ENCODE results near the gene FCHSD2. TPM values are rescaled to one million over a fixed set of nuclear protein-coding genes. Genes with fewer than 3 reads are reported as not detected.

The FCHSD2 gene
- total and polyA plus RNA-seq, 2 donors (not counting 1 experiment from before 2014, with no cell fraction given): 19.5 to 40.6 TPM

DNA sequence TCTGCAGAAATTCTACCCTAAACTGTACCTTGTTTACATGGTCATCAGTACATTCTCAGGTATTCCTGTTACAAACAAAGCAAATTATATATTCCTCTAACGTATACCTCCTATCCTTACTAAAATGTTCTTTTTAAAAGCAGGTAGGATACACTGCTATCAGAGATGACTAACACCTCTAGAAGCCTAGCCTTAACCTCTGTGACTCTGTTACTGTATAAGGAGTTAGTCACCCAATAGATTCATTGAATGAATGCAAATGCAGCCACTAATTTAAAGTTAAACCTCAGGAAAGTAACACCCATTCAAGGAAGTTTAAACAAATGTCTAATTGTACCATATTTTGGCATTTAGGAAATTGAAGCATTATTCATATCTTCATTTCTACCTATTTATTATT, 82.2 kb downstream of the FCHSD2 start:
- Histone ChIP-seq H3K79me2 (ENCODE audit: control insufficient read depth, insufficient read depth, low read length) (no peaks in the 10 kb centered on the region), H3K9ac (ENCODE audit: insufficient read depth, low read length) (no peak overlapping the region), H3K4me3 (replicated peaks in 1 of 4; ENCODE audit: control extremely low read depth in 1 of 4, insufficient read depth in 1 of 4, low read depth in 3 of 4, low read length in 4 of 4) (no peak overlapping the region), H4K20me1 (ENCODE audit: control insufficient read depth, extremely low read depth, insufficient read depth, low read length) (peaks cover 1% of the 10 kb centered on the region), H3K27me3 (ENCODE audit: control insufficient read depth, insufficient read depth, low read length) (no peaks in the 10 kb centered on the region), H3K4me2 (ENCODE audit: extremely low read depth, insufficient read depth, low read length) (no peak overlapping the region), H3K27ac (ENCODE audit: insufficient read depth, low read length) (no peak overlapping the region), H3K36me3 (ENCODE audit: control insufficient read depth, insufficient read depth, low read length) (no peaks in the 10 kb centered on the region), H2AFZ (ENCODE audit: low read length) (no peak overlapping the region), H3K9me3 (ENCODE audit: control insufficient read depth, insufficient read depth, low read depth, low read length) (no peaks in the 10 kb centered on the region), H3K4me1 (ENCODE audit: control insufficient read depth, extremely low read depth, insufficient read depth, low read length) (no peaks in the 10 kb centered on the region)
- no peak for TF ChIP-seq CTCF (conservative IDR thresholded peaks at IDR 0.05 in 1 of 2, IDR thresholded peaks at IDR 0.05 in 1 of 2; ENCODE audit: low read depth in 1 of 2, low read length in 2 of 2)
- no peak for TF ChIP-seq EZH2 (IDR thresholded peaks at IDR 0.05; ENCODE audit: low read length, missing control alignments)
- no peak for DNase-seq (ENCODE audit: low read depth in 2 of 2)

- H3K27me3 ChIP-seq (ENCODE audit: control insufficient read depth, insufficient read depth, low read length): no peaks in the 10 kb centered on the region
- no peaks in the 10 kb centered on the region for H3K79me2 ChIP-seq (ENCODE audit: control insufficient read depth, insufficient read depth, low read length)
- TF ChIP-seq CTCF (conservative IDR thresholded peaks at IDR 0.05 in 1 of 2, IDR thresholded peaks at IDR 0.05 in 1 of 2; ENCODE audit: low read depth in 1 of 2, low read length in 2 of 2) (no peak), EZH2 (IDR thresholded peaks at IDR 0.05; ENCODE audit: low read length, missing control alignments) (no peak)
- H3K36me3 ChIP-seq (ENCODE audit: control insufficient read depth, insufficient read depth, low read length): no peaks in the 10 kb centered on the region
- no peak overlapping the region for H2AFZ ChIP-seq (ENCODE audit: low read length)
- no peak for DNase-seq (ENCODE audit: low read depth in 2 of 2)
- no peak overlapping the region for H3K4me2 ChIP-seq (ENCODE audit: extremely low read depth, insufficient read depth, low read length)
- H4K20me1 ChIP-seq (ENCODE audit: control insufficient read depth, extremely low read depth, insufficient read depth, low read length): peaks cover 1% of the 10 kb centered on the region
- H3K27ac ChIP-seq (ENCODE audit: insufficient read depth, low read length): no peak overlapping the region
- no peaks in the 10 kb centered on the region for H3K9me3 ChIP-seq (ENCODE audit: control insufficient read depth, insufficient read depth, low read depth, low read length)
- H3K4me1 ChIP-seq (ENCODE audit: control insufficient read depth, extremely low read depth, insufficient read depth, low read length): no peaks in the 10 kb centered on the region
- no peak overlapping the region for H3K4me3 ChIP-seq (replicated peaks in 1 of 4; ENCODE audit: control extremely low read depth in 1 of 4, insufficient read depth in 1 of 4, low read depth in 3 of 4, low read length in 4 of 4)
- no peak overlapping the region for H3K9ac ChIP-seq (ENCODE audit: insufficient read depth, low read length)
These were observed 83.0 kb downstream of the FCHSD2 start for GRCh38 chr11:73058989-73059674.

- no peak overlapping the region for H3K27ac ChIP-seq (ENCODE audit: insufficient read depth, low read length)
- no peak for DNase-seq (ENCODE audit: low read depth in 2 of 2)
- H3K27me3 ChIP-seq (ENCODE audit: control insufficient read depth, insufficient read depth, low read length): no peaks in the 10 kb centered on the region
- H2AFZ ChIP-seq (ENCODE audit: low read length): no peak overlapping the region
- no peaks in the 10 kb centered on the region for H3K79me2 ChIP-seq (ENCODE audit: control insufficient read depth, insufficient read depth, low read length)
- no peaks in the 10 kb centered on the region for H3K4me1 ChIP-seq (ENCODE audit: control insufficient read depth, extremely low read depth, insufficient read depth, low read length)
- TF ChIP-seq EZH2 (IDR thresholded peaks at IDR 0.05; ENCODE audit: low read length, missing control alignments) (no peak), CTCF (conservative IDR thresholded peaks at IDR 0.05 in 1 of 2, IDR thresholded peaks at IDR 0.05 in 1 of 2; ENCODE audit: low read depth in 1 of 2, low read length in 2 of 2) (no peak)
- H3K36me3 ChIP-seq (ENCODE audit: control insufficient read depth, insufficient read depth, low read length): no peaks in the 10 kb centered on the region
- H3K9ac ChIP-seq (ENCODE audit: insufficient read depth, low read length): no peak overlapping the region
- peaks cover 1% of the 10 kb centered on the region for H4K20me1 ChIP-seq (ENCODE audit: control insufficient read depth, extremely low read depth, insufficient read depth, low read length)
- H3K4me2 ChIP-seq (ENCODE audit: extremely low read depth, insufficient read depth, low read length): no peak overlapping the region
- no peak overlapping the region for H3K4me3 ChIP-seq (replicated peaks in 1 of 4; ENCODE audit: control extremely low read depth in 1 of 4, insufficient read depth in 1 of 4, low read depth in 3 of 4, low read length in 4 of 4)
- no peaks in the 10 kb centered on the region for H3K9me3 ChIP-seq (ENCODE audit: control insufficient read depth, insufficient read depth, low read depth, low read length)
These were observed 86.3 kb downstream of the FCHSD2 start for GRCh38 chr11:73055655-73056354.
